ENCODE measurements around the gene AURKAIP1. TPM values are rescaled to one million over a fixed set of nuclear protein-coding genes. Genes with fewer than 3 reads are reported as not detected.

The AURKAIP1 gene
- total and polyA plus RNA-seq, 2 of the 13 experiments (the other 11 are each of a cell fraction or from before 2014, with no cell fraction given), result 69.5 to 175 TPM

DNA sequence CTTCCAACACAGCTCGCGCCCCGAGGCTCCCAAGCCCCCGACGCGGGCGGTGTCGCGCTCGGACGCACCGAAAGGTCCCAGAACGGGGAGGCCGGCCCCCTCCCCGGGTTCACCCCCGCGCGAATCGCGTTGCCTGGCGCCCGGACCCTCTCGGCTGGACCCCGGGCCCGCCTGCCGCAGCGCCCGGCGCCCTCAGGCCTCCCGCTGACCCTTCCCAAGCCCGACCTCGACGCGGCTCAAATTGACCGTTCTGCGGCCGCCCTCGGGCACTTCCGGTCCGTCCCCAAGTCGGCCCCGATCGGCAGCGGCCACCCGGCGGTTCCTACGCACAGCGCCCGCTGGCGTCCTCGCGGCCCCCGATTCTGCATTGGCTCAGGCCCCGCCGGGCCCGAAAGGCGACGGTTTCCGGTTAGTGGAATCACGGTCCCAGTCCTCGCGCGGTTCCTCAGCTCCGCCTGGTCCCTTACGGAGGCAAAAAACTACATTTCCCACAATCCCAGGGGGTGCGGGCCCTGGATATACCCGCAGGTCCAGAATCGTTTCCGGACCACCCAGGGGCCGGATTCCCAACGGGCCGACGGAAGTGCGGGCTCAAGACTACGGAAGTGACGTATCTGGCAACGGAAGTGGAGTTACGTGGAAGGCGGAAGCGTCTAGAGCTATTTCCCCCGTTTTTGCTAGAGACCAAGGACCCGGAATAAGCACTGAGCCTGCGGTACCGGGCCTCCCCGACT is at the start of gene AURKAIP1 (continued):
- TF ChIP-seq, protein P1, sequence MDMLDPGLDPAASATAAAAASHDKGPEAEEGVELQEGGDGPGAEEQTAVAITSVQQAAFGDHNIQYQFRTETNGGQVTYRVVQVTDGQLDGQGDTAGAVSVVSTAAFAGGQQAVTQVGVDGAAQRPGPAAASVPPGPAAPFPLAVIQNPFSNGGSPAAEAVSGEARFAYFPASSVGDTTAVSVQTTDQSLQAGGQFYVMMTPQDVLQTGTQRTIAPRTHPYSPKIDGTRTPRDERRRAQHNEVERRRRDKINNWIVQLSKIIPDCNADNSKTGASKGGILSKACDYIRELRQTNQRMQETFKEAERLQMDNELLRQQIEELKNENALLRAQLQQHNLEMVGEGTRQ (IDR thresholded peaks at IDR 0.05; ENCODE audit: low read depth, low read length), result no peak
- TF ChIP-seq, protein P1 (CRISPR knock-in tag; IDR thresholded peaks at IDR 0.05; ENCODE audit: borderline replicate concordance), result peak; percentile 18; the same call in 1 of the 2 replicates
- TF ChIP-seq ZBTB8A (CRISPR knock-in tag; IDR thresholded peaks at IDR 0.05; ENCODE audit: borderline replicate concordance, low read depth), result 0 out of 2 replicates have a peak, but pooled peaks have one; percentile 29
- TF ChIP-seq, protein P2, sequence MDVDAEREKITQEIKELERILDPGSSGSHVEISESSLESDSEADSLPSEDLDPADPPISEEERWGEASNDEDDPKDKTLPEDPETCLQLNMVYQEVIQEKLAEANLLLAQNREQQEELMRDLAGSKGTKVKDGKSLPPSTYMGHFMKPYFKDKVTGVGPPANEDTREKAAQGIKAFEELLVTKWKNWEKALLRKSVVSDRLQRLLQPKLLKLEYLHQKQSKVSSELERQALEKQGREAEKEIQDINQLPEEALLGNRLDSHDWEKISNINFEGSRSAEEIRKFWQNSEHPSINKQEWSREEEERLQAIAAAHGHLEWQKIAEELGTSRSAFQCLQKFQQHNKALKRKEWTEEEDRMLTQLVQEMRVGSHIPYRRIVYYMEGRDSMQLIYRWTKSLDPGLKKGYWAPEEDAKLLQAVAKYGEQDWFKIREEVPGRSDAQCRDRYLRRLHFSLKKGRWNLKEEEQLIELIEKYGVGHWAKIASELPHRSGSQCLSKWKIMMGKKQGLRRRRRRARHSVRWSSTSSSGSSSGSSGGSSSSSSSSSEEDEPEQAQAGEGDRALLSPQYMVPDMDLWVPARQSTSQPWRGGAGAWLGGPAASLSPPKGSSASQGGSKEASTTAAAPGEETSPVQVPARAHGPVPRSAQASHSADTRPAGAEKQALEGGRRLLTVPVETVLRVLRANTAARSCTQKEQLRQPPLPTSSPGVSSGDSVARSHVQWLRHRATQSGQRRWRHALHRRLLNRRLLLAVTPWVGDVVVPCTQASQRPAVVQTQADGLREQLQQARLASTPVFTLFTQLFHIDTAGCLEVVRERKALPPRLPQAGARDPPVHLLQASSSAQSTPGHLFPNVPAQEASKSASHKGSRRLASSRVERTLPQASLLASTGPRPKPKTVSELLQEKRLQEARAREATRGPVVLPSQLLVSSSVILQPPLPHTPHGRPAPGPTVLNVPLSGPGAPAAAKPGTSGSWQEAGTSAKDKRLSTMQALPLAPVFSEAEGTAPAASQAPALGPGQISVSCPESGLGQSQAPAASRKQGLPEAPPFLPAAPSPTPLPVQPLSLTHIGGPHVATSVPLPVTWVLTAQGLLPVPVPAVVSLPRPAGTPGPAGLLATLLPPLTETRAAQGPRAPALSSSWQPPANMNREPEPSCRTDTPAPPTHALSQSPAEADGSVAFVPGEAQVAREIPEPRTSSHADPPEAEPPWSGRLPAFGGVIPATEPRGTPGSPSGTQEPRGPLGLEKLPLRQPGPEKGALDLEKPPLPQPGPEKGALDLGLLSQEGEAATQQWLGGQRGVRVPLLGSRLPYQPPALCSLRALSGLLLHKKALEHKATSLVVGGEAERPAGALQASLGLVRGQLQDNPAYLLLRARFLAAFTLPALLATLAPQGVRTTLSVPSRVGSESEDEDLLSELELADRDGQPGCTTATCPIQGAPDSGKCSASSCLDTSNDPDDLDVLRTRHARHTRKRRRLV (CRISPR knock-in tag; IDR thresholded peaks at IDR 0.05), result no peak
- TF ChIP-seq RAD51 (IDR thresholded peaks at IDR 0.05; ENCODE audit: borderline replicate concordance), result no peak
- TF ChIP-seq SYNCRIP (IDR thresholded peaks at IDR 0.05; ENCODE audit: insufficient read depth, low read depth, low read length), result no peak
- no peak for TF ChIP-seq SNRNP70 (IDR thresholded peaks at IDR 0.05; ENCODE audit: low read depth, low read length)
- peak; percentile 96; the same call in 1 of the 2 replicates for TF ChIP-seq TP53 (CRISPR knock-in tag; conservative IDR thresholded peaks at IDR 0.05)
- TF ChIP-seq, protein P3, sequence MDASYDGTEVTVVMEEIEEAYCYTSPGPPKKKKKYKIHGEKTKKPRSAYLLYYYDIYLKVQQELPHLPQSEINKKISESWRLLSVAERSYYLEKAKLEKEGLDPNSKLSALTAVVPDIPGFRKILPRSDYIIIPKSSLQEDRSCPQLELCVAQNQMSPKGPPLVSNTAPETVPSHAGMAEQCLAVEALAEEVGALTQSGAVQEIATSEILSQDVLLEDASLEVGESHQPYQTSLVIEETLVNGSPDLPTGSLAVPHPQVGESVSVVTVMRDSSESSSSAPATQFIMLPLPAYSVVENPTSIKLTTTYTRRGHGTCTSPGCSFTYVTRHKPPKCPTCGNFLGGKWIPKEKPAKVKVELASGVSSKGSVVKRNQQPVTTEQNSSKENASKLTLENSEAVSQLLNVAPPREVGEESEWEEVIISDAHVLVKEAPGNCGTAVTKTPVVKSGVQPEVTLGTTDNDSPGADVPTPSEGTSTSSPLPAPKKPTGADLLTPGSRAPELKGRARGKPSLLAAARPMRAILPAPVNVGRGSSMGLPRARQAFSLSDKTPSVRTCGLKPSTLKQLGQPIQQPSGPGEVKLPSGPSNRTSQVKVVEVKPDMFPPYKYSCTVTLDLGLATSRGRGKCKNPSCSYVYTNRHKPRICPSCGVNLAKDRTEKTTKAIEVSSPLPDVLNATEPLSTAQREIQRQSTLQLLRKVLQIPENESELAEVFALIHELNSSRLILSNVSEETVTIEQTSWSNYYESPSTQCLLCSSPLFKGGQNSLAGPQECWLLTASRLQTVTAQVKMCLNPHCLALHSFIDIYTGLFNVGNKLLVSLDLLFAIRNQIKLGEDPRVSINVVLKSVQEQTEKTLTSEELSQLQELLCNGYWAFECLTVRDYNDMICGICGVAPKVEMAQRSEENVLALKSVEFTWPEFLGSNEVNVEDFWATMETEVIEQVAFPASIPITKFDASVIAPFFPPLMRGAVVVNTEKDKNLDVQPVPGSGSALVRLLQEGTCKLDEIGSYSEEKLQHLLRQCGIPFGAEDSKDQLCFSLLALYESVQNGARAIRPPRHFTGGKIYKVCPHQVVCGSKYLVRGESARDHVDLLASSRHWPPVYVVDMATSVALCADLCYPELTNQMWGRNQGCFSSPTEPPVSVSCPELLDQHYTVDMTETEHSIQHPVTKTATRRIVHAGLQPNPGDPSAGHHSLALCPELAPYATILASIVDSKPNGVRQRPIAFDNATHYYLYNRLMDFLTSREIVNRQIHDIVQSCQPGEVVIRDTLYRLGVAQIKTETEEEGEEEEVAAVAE (CRISPR knock-in tag; IDR thresholded peaks at IDR 0.05; ENCODE audit: borderline replicate concordance), result peak; percentile 89; the same call in 1 of the 2 replicates
- TF ChIP-seq NONO (IDR thresholded peaks at IDR 0.05), result no peak
- TF ChIP-seq NONO (CRISPR knock-in tag; conservative IDR thresholded peaks at IDR 0.05), result peak; percentile 100
- TF ChIP-seq POLR2AphosphoS2 (IDR thresholded peaks at IDR 0.05; ENCODE audit: low read depth, low read length), result no peak
- peak; percentile 96; the same call in 1 of the 2 replicates for TF ChIP-seq ZNF543 (CRISPR knock-in tag; IDR thresholded peaks at IDR 0.05)
- TF ChIP-seq ZNF160 (CRISPR knock-in tag; IDR thresholded peaks at IDR 0.05), result peak; percentile 91
- TF ChIP-seq MEF2D (CRISPR knock-in tag; IDR thresholded peaks at IDR 0.05), result peak; percentile 70
- TF ChIP-seq RBM39 (IDR thresholded peaks at IDR 0.05; ENCODE audit: low read depth, low read length, poor library complexity, severe bottlenecking), result peak; percentile 92
